GM12878 (cell line): ENCODE data around the gene ASCC1.

Experiments
- CBX3 ChIP-seq: fragments of 200-600 bp; sonication (generic); IDR thresholded peaks from 2 replicates; pipeline ENCODE4 v1.6.1; 2016; ENCODE audit warnings: low read depth, borderline replicate concordance
- CHD1 ChIP-seq: IDR thresholded peaks from 2 replicates; pipeline ENCODE4 v1.6.1; 2012; ENCODE audit warnings: low read depth, low read length, improper control_type of control experiment
- CTCF ChIP-seq, 3 experiments: IDR thresholded peaks in 2 of 3; conservative IDR thresholded peaks in 1 of 3; 2 replicates each; pipeline ENCODE4 v1.5.1; 2011; ENCODE audit warnings: low read depth in 3 of 3, low read length in 3 of 3, mild to moderate bottlenecking in 3 of 3, control low read depth in 2 of 3, moderate library complexity in 2 of 3, inconsistent platforms in 1 of 3, mixed read lengths in 1 of 3; ENCODE audit not compliant: control insufficient read depth in 2 of 3, insufficient read depth in 1 of 3; ENCODE audit errors: extremely low read depth in 1 of 3
- HCFC1 ChIP-seq: fragments of 150-350 bp; IDR thresholded peaks from 2 replicates; pipeline ENCODE4 v1.6.1; 2014; ENCODE audit warnings: low read length
- HDAC2 ChIP-seq: fragments of 200-600 bp; sonication (generic); IDR thresholded peaks from 2 replicates; pipeline ENCODE4 v1.6.1; 2017
- JUNB ChIP-seq: IDR thresholded peaks from 2 replicates; pipeline ENCODE4 v1.6.1; 2016; ENCODE audit warnings: antibody characterized with exemption, mild to moderate bottlenecking
- JUND ChIP-seq: IDR thresholded peaks from 2 replicates; pipeline ENCODE4 v1.6.1; 2012; ENCODE audit warnings: low read depth, mild to moderate bottlenecking, low read length, improper control_type of control experiment, moderate library complexity
- POLR2A ChIP-seq: IDR thresholded peaks from 2 replicates; pipeline ENCODE4 v1.6.1; 2011; ENCODE audit warnings: low read depth, mild to moderate bottlenecking, low read length
- PRDM15 ChIP-seq: fragments of 450-650 bp; formaldehyde crosslinking; IDR thresholded peaks from 2 replicates; pipeline ENCODE4 v1.4.0; 2020; ENCODE audit warnings: mild to moderate bottlenecking, moderate library complexity
- RAD21 ChIP-seq: IDR thresholded peaks from 2 replicates; pipeline ENCODE4 v1.6.1; 2011; ENCODE audit warnings: mild to moderate bottlenecking, low read depth, low read length, moderate library complexity; ENCODE audit not compliant: insufficient read depth
- TAF1 ChIP-seq: IDR thresholded peaks from 2 replicates; pipeline ENCODE4 v1.6.1; 2011; ENCODE audit warnings: mild to moderate bottlenecking, low read depth, low read length, borderline replicate concordance
- TCF12 ChIP-seq: IDR thresholded peaks from 2 replicates; pipeline ENCODE4 v1.6.1; 2011; ENCODE audit warnings: low read depth, mild to moderate bottlenecking, low read length

GRCh38 chr10:72152286-72152685 lies 63.8 kb downstream of the ASCC1 start:
- TF ChIP-seq CHD1: no peak
- TF ChIP-seq POLR2A: no peak
- TF ChIP-seq PRDM15: no peak
- TF ChIP-seq JUND: no peak
- no peak for TF ChIP-seq JUNB
- TF ChIP-seq HCFC1: no peak
- no peak for TF ChIP-seq TCF12
- no peak for TF ChIP-seq HDAC2
- no peak for TF ChIP-seq CTCF (IDR thresholded peaks at IDR 0.05 in 2 of 3, conservative IDR thresholded peaks at IDR 0.05 in 1 of 3; ENCODE audit: control insufficient read depth in 2 of 3, extremely low read depth in 1 of 3, insufficient read depth in 1 of 3, low read depth in 3 of 3, low read length in 3 of 3)
- TF ChIP-seq RAD21: no peak
- no peak for TF ChIP-seq TAF1
- TF ChIP-seq CBX3: no peak
